ENCODE measurements around the gene NMNAT2. TPM values are rescaled to one million over a fixed set of nuclear protein-coding genes. Genes with fewer than 3 reads are reported as not detected.
A peak's percentile ranks its signal among the peaks of the same experiment; 100 is the strongest.

NMNAT2 gene
- total RNA-seq, 1 donor from 2014 or later: 0.49 TPM

DNA sequence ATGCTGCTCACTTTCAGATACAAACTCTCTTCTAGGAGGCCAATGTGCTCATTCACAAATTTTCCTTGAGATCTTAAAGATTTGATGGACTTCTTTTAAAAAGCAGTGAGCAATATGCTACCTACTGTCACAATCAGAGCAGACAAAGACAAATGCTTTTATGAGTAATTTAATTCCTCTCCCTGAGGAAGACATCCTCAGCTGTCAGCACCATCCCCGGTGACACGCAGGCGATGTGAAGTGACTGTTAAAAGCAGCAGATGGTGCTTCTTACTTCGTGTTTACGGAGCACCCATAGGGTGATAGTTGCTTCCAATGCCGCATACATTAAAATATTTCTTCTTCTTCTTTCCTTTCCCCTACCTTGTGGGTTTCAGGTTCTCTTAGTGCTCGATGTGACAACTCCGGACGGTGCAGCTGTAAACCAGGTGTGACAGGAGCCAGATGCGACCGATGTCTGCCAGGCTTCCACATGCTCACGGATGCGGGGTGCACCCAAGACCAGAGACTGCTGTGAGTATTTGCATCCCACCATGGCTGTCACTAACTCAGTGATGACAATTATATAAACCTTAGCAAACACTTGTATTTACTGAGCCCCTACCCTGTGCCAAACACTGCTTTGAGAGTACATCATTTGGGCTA, 203.0 kb downstream of the NMNAT2 start:
- no peaks in the 10 kb centered on the region for H3K9me3 Mint-ChIP-seq
- no peak overlapping the region for H3K27ac ChIP-seq

DNA sequence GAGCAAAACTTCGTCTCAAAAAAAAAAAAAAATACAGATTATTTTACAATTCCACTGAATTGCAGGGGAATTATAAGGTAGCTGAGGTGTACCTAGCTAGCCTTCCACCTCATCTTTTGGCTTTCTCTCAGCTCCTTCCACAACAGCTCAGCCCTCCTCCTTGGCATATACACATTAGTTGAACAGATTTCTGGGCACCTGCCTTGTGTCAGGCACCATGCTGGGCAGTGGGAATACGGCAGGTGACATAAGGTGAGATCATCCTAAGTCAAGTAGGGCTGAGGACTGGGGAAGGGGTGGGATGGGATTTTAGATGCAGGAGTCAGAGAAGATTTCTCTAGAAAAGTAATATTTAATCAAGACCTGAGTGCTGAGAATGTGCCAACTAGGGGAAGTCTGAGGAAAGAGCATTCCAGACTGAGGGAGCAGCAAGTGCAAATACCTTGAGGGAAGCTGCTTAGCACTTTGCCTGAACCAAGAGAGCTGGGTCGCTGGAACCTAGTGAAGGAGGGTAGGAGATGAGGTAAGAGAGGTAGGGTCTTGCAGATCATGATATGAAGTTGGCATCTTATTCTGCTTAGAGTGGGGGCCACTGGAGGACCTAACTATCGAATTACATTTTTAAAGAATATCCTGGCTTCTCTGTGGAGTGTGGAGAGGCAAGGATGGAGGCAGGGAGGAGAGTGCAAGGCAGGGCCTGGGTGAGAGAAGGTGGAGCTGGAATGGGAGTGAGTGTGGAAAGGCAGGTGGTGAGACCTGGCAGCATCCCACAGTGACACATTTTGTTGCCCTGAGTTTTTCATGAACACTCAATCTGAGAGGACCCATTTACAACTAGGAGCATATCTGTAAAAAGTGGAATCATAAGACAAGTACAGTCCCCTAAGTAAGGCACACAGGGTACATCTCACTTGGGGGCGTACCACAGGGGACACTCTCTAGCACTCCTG, 203.9 kb downstream of the NMNAT2 start:
- no peaks in the 10 kb centered on the region for H3K79me2 ChIP-seq (ENCODE audit: low read depth)
- H3K27ac ChIP-seq: no peak overlapping the region
- no peaks in the 10 kb centered on the region for H3K36me3 ChIP-seq
- TF ChIP-seq, protein P1, sequence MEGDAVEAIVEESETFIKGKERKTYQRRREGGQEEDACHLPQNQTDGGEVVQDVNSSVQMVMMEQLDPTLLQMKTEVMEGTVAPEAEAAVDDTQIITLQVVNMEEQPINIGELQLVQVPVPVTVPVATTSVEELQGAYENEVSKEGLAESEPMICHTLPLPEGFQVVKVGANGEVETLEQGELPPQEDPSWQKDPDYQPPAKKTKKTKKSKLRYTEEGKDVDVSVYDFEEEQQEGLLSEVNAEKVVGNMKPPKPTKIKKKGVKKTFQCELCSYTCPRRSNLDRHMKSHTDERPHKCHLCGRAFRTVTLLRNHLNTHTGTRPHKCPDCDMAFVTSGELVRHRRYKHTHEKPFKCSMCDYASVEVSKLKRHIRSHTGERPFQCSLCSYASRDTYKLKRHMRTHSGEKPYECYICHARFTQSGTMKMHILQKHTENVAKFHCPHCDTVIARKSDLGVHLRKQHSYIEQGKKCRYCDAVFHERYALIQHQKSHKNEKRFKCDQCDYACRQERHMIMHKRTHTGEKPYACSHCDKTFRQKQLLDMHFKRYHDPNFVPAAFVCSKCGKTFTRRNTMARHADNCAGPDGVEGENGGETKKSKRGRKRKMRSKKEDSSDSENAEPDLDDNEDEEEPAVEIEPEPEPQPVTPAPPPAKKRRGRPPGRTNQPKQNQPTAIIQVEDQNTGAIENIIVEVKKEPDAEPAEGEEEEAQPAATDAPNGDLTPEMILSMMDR (IDR thresholded peaks at IDR 0.05): no peak
- TF ChIP-seq EZH2 (IDR thresholded peaks at IDR 0.05): no peak
- no peak for TF ChIP-seq EZH2phosphoT487 (IDR thresholded peaks at IDR 0.05)
- no peak overlapping the region for H3K9ac ChIP-seq
- H3K4me3 ChIP-seq: no peak overlapping the region
- H3K27me3 ChIP-seq: no peaks in the 10 kb centered on the region
- no peaks in the 10 kb centered on the region for H3K9me3 ChIP-seq (ENCODE audit: low read depth)
- peaks cover 29% of the 10 kb centered on the region for H3K4me1 Mint-ChIP-seq
- no peaks in the 10 kb centered on the region for H4K20me1 ChIP-seq (ENCODE audit: low read depth)
- no peak overlapping the region for H2AFZ ChIP-seq (replicated peaks)
- H3K4me3 Mint-ChIP-seq: no peak overlapping the region
- peak overlapping the region; percentile 32 for H3K27ac Mint-ChIP-seq
- H3K36me3 Mint-ChIP-seq: no peaks in the 10 kb centered on the region
- H3K4me2 ChIP-seq: no peak overlapping the region
- H3K27me3 Mint-ChIP-seq (ENCODE audit: insufficient read depth, low read depth): peaks cover 3% of the 10 kb centered on the region
- no peaks in the 10 kb centered on the region for H3K9me3 Mint-ChIP-seq
- H3F3A ChIP-seq (ENCODE audit: low read depth): peaks cover 10% of the 10 kb centered on the region
- DNase-seq (ENCODE audit: low spot score): no peak
- H3K4me1 ChIP-seq: peaks cover 11% of the 10 kb centered on the region

More for the DNA sequence above, 203.0 kb downstream of the NMNAT2 start:
- H3K4me1 ChIP-seq: peaks cover 20% of the 10 kb centered on the region
- no peaks in the 10 kb centered on the region for H3K27me3 ChIP-seq
- no peaks in the 10 kb centered on the region for H3K9me3 ChIP-seq (ENCODE audit: low read depth)
- H4K20me1 ChIP-seq (ENCODE audit: low read depth): no peaks in the 10 kb centered on the region
- no peaks in the 10 kb centered on the region for H3K79me2 ChIP-seq (ENCODE audit: low read depth)
- H3K36me3 ChIP-seq: no peaks in the 10 kb centered on the region
- H3K36me3 Mint-ChIP-seq: no peaks in the 10 kb centered on the region
- H3K27me3 Mint-ChIP-seq (ENCODE audit: insufficient read depth, low read depth): peaks cover 3% of the 10 kb centered on the region
- no peak overlapping the region for H3K27ac Mint-ChIP-seq
- H3K4me2 ChIP-seq: no peak overlapping the region
- H3K4me1 Mint-ChIP-seq: peaks cover 37% of the 10 kb centered on the region
- TF ChIP-seq EZH2phosphoT487 (IDR thresholded peaks at IDR 0.05) (no peak), EZH2 (IDR thresholded peaks at IDR 0.05) (no peak)
- TF ChIP-seq, protein P1 (IDR thresholded peaks at IDR 0.05): no peak
- DNase-seq (ENCODE audit: low spot score): no peak
- H3K4me3 Mint-ChIP-seq: no peak overlapping the region
- no peak overlapping the region for H3K9ac ChIP-seq
- peaks cover 16% of the 10 kb centered on the region for H3F3A ChIP-seq (ENCODE audit: low read depth)
- no peak overlapping the region for H2AFZ ChIP-seq (replicated peaks)
- H3K4me3 ChIP-seq: no peak overlapping the region

DNA sequence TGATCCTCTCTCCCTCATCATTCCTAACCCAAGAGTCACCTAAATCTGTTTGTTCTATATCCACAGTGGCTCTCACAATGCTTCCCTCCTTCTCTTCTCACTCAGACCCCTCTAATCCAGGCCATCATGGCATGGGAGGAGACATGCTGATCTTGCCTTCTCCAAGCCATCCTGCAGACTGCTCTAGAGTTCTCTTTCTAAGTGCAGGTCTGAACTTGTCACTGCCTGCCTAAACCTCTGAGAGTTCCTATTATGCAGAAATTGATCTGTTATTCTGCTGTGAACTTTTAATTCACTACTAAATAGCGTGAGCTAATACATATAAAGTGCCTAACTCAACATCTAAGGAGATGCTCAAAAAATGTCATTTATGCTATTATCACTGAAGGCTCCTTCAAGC, 205.3 kb downstream of the NMNAT2 start:
- no peak for DNase-seq (ENCODE audit: low spot score)
- no peaks in the 10 kb centered on the region for H3K9me3 ChIP-seq (ENCODE audit: low read depth)
- H3K9ac ChIP-seq: no peak overlapping the region
- H3K27me3 ChIP-seq: no peaks in the 10 kb centered on the region
- H3K4me3 ChIP-seq: no peak overlapping the region
- no peaks in the 10 kb centered on the region for H3K79me2 ChIP-seq (ENCODE audit: low read depth)
- no peaks in the 10 kb centered on the region for H3F3A ChIP-seq (ENCODE audit: low read depth)
- no peaks in the 10 kb centered on the region for H3K36me3 ChIP-seq
- H3K27ac ChIP-seq: no peak overlapping the region
- Mint-ChIP-seq H3K27ac (no peak overlapping the region), H3K36me3 (no peaks in the 10 kb centered on the region), H3K4me1 (peaks cover 17% of the 10 kb centered on the region), H3K9me3 (no peaks in the 10 kb centered on the region), H3K27me3 (ENCODE audit: insufficient read depth, low read depth) (peaks cover 3% of the 10 kb centered on the region), H3K4me3 (no peak overlapping the region)
- H3K4me2 ChIP-seq: no peak overlapping the region
- no peak overlapping the region for H2AFZ ChIP-seq (replicated peaks)
- no peaks in the 10 kb centered on the region for H4K20me1 ChIP-seq (ENCODE audit: low read depth)
- no peaks in the 10 kb centered on the region for H3K4me1 ChIP-seq
- TF ChIP-seq, protein P1 (IDR thresholded peaks at IDR 0.05): no peak
- TF ChIP-seq EZH2 (IDR thresholded peaks at IDR 0.05) (no peak), EZH2phosphoT487 (IDR thresholded peaks at IDR 0.05) (no peak)
